Pericardium fibroblast (primary cell): ENCODE measurements around the gene MUC13. TPM values are rescaled to one million over a fixed set of nuclear protein-coding genes. Genes with fewer than 3 reads are reported as not detected.

Source experiments
- total RNA-seq: library from RNA; depleted of rRNA; stranded (reverse); fragments of >200 nt; gene quantifications from 2 replicates; pipeline ENCODE4 v1.2.3, GENCODE V29; 2015

The MUC13 gene
- total RNA-seq = not detected in 2 replicates

GRCh38 chr3:124934577-124934976, at the start of gene MUC13:
MUC13 (minus strand) TSS chr3:124934751; CDS start chr3:124934712, 39 bp downstream.

GRCh38 chr3:124887177-124887931, 47.2 kb downstream of the MUC13 start, which contains the start of gene ITGB5:
ITGB5 (minus strand) TSS chr3:124887365; CDS start chr3:124887000, 365 bp downstream.

Other genes starting within 250 kb of the MUC13 start
- 14.4 and 19.6 TPM in 2 replicates for gene UMPS, start 204.3 kb downstream of the MUC13 start, total RNA-seq
- gene ITGB5, start 47.4 kb downstream of the MUC13 start, total RNA-seq = 103 and 137 TPM in 2 replicates
- 173 and 199 TPM in 2 replicates for gene HEG1, start 121.2 kb upstream of the MUC13 start, total RNA-seq